HG02678 (cell line): ENCODE data around the gene GPS1.
A peak's percentile ranks its signal among the peaks of the same experiment; 100 is the strongest.

Source experiments
- ATAC-seq: cut with Tn5 transposase; IDR thresholded peaks from one replicate; pipeline ENCODE4 v1.9.1; 2021; ENCODE audit warnings: mild to moderate bottlenecking, moderate library complexity; ENCODE audit not compliant: unreplicated experiment

Gene GPS1

DNA sequence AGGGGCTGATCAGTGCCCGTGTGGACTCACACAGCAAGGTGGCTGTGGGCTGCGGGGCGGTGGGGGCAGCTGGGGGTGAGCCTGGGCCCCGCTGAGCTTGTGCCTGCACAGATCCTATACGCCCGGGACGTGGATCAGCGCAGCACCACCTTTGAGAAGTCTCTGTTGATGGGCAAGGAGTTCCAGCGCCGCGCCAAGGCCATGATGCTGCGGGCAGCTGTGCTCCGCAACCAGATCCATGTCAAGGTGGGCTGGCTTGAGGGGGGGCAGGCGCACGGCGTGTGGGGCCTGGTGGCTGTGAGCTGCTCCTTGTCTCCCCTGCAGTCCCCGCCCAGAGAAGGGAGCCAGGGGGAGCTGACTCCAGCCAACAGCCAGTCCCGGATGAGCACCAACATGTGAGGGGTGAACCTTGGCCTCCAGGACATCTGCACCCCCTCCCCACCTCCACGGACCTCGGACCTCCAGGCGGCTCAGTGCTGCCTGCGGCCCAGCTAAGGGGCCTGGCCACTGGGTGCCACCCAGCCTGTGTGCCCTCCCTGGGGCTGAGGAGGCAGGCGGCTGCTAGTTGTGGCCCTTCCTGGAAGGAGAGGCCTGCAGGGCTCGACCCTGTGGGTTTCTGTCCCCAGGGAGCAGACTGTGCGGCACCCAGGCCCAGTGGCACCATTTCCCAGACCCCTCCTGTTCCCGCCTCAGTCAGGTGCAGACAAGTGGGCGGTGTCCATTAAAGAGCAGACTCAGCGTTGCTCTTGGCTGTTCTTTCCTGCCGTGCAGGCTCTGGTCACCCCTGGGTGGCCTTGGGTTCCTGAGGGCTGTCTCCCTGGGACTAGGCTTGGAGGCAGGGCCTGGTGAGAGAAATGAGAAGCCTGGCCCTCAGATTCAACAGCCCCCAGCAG is 5.3 kb downstream of the GPS1 start:
- ATAC-seq = no peak

DNA sequence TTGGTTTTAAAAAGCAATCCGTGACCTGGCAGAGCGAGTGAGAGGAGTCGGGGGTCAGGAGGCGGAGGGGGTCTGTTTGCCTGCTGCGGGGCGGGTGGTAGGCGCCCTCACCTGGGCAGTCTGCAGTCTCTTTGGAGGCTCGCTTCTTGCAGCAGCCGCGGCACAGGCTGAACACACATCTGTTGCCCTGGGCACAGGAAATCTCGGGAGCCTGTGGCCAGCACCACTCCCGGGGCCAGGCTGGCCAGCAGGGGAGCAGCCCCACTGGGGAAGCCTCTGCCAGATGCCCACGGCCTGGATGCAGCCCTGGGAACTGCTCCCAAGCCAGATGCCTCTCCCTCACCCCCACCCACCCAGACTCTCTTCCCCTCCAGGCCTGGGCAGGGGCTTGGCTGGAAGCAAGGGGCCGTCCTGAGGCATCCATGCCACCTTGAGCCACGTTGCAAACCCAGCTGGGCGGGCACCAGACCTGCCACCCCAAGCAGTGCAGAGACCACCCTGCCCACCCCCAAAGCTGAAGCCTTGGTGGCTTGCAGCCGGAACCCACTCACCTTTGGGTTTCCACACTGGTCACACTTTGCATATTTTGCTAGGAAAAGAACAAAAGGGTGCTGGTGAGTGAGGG is 6.6 kb downstream of the GPS1 start:
- no peak for ATAC-seq

DNA sequence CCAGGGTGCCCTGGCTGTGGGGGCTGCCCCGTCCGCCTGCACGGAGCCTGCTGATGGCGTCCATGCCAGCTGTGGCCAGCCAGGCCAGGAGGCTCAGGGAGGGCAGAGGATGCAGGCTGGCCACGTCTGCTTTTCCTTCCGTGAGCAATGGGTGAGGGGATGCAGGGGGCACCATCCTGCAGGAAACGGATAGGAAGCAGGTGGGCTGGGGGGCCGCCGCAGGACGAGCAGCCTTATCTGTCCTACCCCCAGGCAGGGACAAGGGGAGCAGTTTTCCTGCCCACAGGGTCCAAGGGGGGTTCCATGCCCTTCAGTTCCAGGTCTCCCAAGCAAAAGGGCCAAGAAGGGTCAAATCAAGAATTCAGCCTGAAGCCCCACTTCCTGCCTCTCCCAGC is 7.2 kb downstream of the GPS1 start:
- no peak for ATAC-seq

DNA sequence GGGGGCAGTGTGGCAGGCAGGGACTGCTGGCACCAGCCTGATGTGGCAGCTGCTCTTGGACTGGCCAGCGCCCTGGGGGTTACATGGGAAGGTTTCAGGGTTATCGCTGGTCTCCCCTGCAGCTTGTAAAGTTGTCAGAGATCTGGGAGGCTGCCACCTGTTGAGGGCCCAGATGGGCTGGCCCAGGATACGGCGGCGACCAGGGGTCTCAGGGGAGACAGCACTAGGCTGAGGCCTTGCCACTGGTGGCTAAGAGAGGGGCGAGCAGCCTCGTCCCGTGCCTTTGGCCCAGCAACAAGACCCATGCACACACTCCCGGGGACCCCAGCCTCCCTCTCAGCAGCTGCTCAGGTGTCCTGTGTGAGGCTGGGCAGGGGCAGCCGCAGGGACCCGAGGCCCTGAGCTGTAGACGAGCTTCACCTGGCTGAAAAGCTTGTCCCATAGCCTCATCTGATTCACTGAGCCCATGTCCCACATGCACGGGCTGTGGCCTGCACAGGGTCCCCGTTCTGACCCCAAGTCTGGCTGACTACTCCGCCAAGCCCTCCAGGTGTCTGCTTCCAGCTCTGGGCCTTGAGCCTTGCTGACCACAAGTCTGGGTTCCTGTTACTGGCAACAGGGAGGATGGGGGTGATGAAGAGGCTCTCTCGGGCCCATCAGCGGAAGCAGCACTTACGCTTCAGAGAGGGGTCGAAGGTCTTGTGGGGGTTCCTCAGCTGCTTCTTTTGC is 7.7 kb downstream of the GPS1 start:
- no peak for ATAC-seq

DNA sequence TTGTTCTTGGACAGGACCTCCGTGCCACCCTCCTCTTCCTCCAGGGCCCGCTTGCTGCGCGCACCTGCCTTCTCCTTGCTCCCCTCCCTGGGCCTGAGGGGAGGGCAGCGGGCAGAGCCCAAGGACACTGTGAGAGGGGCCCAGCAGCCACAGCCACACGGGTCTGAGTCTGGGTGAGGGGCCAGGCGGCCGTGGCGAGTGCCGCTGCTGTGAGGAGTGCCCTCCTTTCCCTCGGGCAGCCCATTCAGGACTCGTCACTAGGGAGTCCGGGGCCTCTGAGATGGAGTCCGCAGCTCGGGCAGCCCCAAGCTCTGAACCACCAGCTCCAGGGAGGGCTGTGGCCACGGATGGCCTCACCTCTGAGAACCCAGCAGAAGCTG is 8.3 kb downstream of the GPS1 start:
- ATAC-seq = no peak

DNA sequence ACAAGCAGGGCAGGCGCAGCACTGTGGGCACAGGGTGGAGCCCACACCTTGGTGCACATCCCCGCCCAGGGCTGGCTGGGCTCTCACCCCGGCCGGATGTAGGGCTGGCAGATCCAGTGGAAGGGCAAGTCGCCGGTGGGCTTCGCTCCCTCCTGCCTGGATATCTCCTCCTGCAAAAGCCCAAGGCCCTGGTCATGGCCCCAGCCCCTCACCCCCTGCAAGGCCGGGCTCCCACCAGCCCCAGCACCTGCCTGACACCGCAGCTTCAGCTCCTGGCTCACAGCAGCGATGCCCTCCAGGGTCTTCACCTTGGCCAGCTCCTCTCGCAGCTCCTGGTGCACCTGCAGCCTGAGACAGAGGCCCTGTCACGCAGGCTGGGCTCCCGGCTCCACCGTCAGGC is 8.9 kb downstream of the GPS1 start:
- ATAC-seq = no peak

DNA sequence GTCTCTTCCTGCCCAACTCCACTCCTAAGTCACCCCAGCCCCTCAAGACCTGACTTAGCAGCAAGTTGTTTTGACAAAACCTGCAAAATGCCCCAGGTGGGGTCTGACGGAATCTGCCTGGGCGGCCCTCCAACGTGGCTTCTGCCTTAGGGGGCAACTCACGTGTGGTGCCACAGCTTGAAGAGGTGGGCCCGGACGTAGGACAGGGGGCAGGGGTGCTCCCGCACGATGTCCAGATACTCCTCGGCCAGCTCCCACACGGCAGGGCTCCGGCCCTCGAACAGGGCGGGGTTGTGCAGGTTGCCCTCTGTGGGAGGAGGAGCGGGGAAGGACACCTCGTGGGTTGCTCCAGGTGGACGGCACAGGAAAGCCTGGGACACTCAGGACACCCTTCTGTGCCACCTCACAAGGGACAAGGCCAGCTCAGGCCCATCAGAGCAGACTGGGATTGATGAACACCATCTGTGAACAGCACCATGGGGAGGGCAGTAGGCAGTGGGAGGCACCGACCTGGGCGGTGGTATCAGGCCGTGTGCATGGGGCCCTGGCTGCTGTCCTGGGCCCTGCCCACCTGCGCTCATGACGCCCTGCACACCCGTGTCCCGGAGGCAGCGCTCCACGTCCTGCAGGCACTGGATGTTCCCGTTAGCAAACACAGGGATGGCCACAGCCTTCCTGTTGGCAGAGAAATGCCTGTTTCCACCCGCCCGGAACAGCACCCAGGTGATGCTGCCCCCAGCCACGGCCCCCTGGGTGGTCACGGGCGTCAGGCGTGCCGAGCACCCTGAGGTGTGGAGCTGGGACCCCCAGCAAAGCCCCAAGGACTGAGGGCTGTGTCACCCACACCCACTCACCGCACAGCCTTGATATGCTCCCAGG is 9.6 kb downstream of the GPS1 start:
- no peak for ATAC-seq

DNA sequence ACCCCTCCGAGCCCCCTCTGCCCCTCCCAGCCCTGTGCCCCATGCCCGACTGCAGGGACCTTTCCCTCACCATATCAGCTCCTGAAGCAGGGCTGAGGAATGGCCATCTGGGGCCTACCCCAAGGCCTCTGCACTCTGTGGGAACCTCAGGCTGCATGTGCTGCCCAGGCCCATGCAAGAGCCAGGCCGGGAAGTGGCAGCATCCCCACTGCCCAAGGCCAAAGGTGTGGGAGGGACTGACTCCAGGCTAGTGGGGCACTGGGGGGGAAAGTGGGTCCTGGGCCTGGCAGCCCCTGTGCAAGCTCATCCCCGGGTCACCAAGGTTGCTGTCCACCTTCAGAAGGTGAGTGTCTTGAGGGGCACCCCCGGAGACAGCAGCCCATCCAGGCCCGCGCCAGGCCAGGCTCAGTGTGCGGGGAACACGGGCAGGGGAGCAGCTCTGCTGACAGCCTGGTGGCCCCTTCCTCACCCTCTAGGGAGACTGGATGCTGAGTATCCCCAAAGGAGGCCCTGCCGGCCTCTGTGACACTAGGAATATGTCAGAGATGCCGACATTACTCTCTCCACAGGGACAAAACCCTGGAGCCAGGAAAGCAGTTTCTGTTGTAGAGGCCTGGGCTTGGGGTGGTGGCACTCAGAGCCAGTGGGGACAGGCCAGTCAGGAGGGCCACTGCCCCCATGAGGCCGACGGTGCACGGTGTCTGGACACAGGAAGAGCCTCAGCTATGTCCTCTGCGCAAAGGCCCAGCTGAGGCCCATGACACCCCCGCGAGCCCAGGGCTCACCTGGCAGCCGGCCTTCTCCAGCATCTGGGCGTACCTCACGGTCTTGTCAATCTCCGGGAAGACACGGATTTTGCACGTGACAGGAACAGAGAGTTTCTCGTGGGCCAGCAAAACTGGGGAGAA is 10.6 kb downstream of the GPS1 start:
- no peak for ATAC-seq

DNA sequence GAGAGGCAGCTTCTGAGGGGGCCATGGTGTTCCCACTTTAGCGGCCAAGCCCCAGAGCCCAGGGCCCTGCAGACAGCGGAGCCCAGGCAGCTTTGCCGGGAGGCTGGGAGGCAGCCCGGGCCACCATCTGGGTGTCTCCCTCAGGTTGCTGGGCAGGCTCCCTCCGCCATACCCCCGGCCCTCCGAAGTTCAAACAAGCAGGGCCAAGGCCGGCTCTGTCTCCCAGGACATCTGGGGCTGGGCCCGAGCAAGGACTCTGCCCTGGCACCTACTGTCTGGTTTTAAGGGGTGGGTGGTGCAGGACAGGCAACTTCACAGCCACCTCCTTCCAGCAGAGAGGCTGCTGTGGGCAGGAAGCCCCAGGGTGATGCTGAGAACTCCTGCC is 11.3 kb downstream of the GPS1 start:
- ATAC-seq = no peak

DNA sequence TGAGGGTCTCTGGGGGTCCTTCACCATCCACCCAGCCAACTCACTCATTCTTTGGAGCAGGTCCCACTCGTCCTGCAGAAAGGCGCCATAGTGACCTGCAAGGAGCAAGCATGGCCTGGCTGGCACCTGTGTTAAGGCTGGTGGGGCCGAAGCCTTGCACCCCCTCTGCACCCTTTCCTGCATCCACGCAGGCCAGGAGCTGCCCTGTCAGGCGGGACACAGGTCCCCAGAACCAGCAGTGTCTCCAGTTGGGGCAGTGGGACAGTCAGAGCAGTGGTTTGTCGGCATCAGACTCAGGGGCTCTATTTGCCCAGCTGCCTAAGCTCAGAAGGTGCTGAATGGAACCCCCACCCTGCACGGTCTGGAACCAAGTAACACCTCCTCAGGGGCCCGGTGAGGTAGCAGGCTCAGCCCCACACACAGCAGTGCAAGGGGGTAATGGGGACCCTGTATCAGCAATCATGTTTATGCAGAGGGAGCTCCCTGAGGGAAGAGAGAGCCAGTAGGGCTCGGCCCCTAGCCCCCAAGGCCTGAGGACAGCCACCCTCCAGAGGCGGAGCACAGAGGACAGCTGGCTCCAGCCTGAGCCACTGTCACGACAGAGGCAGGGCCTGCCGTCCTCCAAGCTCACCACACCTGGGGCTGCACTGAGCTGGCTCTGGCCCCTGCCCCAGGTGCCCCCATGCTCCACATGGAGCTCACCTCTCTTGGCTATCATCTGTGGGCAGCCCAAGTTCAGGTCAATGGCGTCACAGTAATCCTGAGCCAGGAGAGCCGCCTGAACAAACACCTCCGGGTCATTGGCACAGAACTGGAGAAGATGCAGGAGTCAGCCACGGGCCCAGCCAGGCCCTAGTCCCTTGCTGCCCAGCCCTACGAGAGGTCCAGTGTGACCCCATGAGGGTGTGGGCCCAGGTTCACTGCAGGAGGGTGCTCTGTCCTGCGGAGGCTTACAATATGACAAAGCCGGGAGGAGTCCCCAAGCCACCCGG is 12.0 kb downstream of the GPS1 start:
- ATAC-seq = no peak

DNA sequence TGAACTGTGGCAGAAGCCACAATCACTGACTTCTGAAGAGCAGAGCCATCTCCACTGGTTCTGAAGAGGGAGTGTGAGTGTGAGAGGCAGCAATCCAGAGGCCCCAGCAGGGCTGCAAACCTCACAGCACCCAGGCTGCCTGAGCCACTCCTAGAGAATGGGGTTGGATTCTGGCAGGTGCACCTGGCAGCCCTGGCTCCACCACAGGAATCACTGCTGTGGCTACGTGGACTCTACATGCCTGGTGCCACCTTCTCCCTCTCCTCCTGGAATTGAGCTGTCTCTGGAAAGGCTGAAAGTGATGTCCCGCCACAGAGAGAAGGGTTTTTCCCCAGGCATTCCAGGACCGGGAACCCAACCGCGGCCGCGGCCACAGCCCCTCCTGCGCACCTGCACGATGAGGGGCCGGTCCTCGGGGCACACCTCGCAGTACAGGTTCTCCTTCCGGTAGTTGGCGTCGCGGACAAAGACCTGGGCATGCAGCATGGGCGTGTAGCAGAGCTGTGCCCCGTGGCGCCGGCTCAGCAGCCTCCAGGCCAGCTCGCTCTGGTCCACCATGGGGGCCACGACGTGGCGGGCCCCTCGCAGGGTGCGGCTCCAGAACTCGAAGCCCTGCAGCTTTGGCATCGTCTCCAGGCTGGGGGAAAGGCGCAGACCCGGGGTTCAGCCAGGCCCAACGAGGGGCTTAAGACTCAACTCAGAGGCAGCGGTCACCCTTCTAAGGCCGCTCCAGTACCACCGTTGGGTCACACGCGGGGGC is 12.9 kb downstream of the GPS1 start:
- ATAC-seq = no peak

DNA sequence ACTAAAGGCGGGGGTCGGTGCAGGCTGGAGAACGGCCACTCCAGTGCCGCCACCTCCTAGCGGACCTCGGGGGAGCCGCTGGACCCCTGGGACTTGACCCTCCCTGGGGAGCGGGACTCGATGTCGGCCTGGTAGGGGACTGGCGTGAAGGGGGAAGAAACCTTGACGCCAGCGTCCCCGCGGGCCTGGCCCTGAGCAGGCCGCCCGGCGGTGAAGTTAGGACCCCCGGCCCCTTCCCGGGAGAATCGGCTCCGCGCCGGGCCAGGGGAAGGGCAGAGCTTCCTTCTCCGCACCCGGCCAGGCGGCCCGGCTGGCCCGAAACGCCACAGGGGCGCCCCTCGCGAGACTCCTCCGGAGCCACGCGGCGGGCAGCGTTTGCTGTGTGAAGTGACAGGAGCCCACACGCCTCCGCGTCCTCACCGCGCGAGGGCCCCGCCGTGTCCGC is 13.5 kb downstream of the GPS1 start:
- peak; percentile 10 for ATAC-seq

DNA sequence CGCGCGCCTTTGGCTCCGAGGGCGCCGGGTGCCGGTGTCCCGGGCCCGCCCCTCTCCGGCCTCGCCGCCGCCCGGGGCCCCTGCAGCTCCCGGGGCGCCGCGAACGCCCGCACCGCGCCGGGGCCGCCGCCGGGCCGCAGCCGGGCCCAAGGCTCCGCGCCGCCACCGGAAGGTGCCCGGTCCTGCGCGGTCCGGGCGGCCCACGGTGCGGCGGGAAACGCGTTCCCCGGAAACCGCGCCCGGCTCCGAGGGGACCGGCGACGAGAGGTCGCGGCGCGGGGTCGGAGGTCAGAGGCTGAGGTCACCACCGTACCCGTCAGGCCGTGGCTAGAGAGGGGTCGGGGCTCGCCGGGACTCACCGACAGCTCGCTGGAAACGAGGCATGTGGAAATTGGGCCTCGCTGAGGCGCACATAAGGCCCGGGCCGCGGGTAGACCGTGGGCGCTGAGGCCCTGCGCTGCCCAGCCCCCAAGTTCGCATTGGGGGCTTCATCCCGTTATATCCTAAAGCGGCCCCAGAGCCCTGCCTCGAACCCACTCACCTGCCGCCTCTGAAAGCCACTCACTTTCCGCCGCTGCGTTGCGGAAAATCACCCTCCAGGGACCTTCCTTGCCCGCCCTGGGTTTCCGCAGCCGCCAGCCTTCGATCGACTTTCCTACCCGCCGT is 14.1 kb downstream of the GPS1 start, which contains the start of gene DUS1L:
Gene DUS1L (minus strand): TSS at position 167 of the 666 bp plus-strand sequence. CDS start 745 bp downstream, outside the sequence.
- peak; percentile 80 for ATAC-seq

DNA sequence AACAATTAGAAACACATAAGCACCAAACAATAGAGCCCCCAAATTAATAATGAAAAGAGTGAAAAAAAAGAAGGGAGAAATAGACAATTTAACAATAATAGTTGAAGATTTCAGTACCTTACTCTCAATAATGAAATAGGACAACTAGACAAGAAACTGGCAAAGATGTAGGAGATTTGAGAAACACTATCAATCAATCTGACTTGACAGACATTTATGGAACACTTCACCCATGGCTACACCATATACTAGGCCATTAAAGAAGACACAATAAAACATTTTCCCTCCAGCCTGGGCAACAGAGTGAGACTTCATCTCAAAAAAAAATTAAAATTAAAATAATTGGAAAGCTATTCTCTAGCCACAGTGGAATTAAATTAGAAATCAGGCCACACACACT is 18.9 kb downstream of the GPS1 start:
- no peak for ATAC-seq

DNA sequence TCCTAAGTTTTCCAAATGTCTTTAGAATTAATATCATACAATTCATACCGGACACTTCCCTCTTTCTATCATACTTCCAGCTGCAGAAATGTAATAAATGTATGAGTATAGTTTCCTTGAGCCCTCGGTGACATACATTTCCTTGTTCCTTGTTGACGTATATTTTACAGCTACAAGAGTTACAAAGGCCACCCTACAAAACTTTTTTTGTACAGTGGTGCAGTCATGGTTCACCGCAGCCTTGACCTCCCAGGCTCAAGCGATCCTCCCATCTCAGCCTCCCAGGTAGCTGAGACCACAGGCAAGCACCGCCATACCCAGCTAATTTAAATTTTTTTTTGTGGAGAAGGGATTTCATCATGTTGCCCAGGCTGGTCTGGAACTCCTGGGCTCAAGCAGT is 21.1 kb downstream of the GPS1 start:
- ATAC-seq = no peak

DNA sequence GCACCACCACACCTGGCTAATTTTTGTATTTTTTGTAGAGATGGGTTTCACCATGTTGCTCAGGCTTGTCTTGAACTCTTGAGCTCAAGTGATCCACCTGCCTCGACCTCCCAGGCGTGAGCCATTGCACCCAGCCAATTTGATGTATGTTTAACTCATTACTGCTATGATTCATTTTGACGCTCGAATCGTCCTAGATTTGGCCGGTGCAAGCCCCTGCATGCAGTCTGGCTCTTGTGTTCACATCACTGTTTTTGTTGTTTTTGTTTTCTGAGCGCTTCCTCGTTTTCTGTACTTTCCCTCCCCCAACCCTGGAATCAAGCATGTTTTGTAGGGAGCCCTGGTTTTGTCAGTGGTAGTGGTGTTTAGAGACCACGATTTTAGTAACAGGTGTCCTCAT is 21.7 kb downstream of the GPS1 start:
- ATAC-seq = no peak
